ENCODE results near the gene ATP13A1.
"Not testable (repeated sequence)": the region's sequence is repeated elsewhere in the genome, so short reads cannot be mapped to it uniquely, and the experiment has no call there.

Gene ATP13A1

DNA sequence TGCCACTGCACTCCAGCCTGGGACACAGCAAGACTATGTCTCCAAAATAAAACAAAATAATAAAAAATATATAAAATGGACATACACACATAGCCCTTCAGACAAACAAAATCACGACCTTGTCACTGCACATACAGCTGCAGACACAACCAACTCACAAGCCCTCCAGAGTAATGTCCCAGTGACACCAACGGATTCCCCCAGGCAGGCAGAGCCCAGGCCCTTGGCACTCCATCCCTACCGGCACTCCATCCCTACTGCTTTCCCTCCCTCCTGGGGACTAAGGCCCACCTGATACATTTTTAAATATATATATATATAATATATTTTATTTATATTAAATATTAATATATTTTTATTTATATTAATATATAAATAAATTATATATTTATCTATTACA lies 23.6 kb upstream of the ATP13A1 start:
- TF ChIP-seq CTCF (IDR thresholded peaks at IDR 0.05; ENCODE audit: poor library complexity, severe bottlenecking) = no peak

GRCh38 chr19:19686580-19686979 lies 23.1 kb upstream of the ATP13A1 start:
- Histone ChIP-seq H3K36me3 (ENCODE audit: low read depth) (no peaks in the 10 kb centered on the region), H3K27ac (ENCODE audit: poor library complexity, severe bottlenecking) (no peak overlapping the region), H3K9me3 (ENCODE audit: severe bottlenecking) (peaks cover 13% of the 10 kb centered on the region), H3K4me1 (ENCODE audit: insufficient read depth, poor library complexity, severe bottlenecking) (no peaks in the 10 kb centered on the region), H3K4me3 (ENCODE audit: severe bottlenecking) (no peak overlapping the region), H3K27me3 (ENCODE audit: insufficient read depth, poor library complexity, severe bottlenecking) (no peaks in the 10 kb centered on the region)
- TF ChIP-seq CTCF (IDR thresholded peaks at IDR 0.05; ENCODE audit: poor library complexity, severe bottlenecking) = no peak
- ATAC-seq (ENCODE audit: low read depth) = no peak
- DNase-seq (ENCODE audit: low spot score) = no peak

More for the DNA sequence above, 23.6 kb upstream of the ATP13A1 start:
- Histone ChIP-seq H3K9me3 (ENCODE audit: severe bottlenecking) (peaks cover 13% of the 10 kb centered on the region), H3K36me3 (ENCODE audit: low read depth) (no peaks in the 10 kb centered on the region), H3K27ac (ENCODE audit: poor library complexity, severe bottlenecking) (no peak overlapping the region), H3K4me1 (ENCODE audit: insufficient read depth, poor library complexity, severe bottlenecking) (no peaks in the 10 kb centered on the region), H3K4me3 (ENCODE audit: severe bottlenecking) (no peak overlapping the region), H3K27me3 (ENCODE audit: insufficient read depth, poor library complexity, severe bottlenecking) (no peaks in the 10 kb centered on the region)
- DNase-seq (ENCODE audit: low spot score) = no peak
- no peak for ATAC-seq (ENCODE audit: low read depth)

DNA sequence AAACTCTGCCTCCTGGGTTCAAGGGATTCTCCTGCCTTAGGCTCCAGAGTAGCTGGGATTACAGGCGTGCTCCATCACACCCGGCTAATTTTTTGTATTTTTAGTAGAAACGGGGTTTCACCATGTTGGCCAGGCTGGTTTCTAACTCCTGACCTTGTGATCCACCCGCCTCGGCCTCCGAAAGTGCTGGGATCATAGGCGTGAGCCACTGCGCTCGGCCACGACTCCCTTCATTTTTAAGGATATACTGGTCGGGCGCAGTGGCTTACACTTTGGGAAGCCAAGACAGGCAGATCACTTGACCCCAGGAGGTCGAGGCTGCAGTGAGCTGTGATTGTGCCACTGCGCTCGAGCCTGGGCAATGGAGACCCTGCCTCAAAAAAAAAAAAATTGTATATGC lies 22.6 kb upstream of the ATP13A1 start:
- not testable (repeated sequence) for H3K27me3 ChIP-seq (ENCODE audit: insufficient read depth, poor library complexity, severe bottlenecking); DNase-seq (ENCODE audit: low spot score); ATAC-seq (ENCODE audit: low read depth); H3K27ac ChIP-seq (ENCODE audit: poor library complexity, severe bottlenecking); H3K36me3 ChIP-seq (ENCODE audit: low read depth); H3K4me3 ChIP-seq (ENCODE audit: severe bottlenecking); H3K4me1 ChIP-seq (ENCODE audit: insufficient read depth, poor library complexity, severe bottlenecking)
- H3K9me3 ChIP-seq (ENCODE audit: severe bottlenecking) = peaks cover 13% of the 10 kb centered on the region

DNA sequence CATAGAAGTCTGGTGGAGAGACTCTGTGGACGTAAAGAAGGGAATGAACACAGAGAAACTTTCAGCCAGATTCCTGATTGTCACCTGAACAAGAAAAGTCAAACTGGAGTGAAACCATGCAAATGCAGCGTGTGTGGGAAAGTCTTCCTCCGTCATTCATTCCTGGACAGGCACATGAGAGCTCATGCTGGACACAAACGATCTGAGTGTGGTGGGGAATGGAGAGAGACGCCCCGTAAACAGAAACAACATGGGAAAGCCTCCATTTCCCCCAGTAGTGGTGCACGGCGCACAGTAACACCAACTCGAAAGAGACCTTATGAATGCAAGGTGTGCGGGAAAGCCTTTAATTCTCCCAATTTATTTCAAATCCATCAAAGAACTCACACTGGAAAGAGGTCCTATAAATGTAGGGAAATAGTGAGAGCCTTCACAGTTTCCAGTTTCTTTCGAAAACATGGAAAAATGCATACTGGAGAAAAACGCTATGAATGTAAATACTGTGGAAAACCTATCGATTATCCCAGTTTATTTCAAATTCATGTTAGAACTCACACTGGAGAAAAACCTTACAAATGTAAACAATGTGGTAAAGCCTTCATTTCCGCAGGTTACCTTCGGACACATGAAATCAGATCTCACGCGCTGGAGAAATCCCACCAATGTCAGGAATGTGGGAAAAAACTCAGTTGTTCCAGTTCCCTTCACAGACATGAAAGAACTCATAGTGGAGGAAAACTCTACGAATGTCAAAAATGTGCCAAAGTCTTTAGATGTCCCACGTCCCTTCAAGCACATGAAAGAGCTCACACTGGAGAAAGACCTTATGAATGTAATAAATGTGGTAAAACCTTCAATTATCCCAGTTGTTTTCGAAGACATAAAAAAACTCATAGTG lies 15.9 kb upstream of the ATP13A1 start:
- Histone ChIP-seq H3K4me1 (ENCODE audit: insufficient read depth, poor library complexity, severe bottlenecking) (no peaks in the 10 kb centered on the region), H3K27me3 (ENCODE audit: insufficient read depth, poor library complexity, severe bottlenecking) (no peaks in the 10 kb centered on the region), H3K4me3 (ENCODE audit: severe bottlenecking) (no peak overlapping the region), H3K9me3 (ENCODE audit: severe bottlenecking) (peaks cover 16% of the 10 kb centered on the region), H3K27ac (ENCODE audit: poor library complexity, severe bottlenecking) (no peak overlapping the region), H3K36me3 (ENCODE audit: low read depth) (peaks cover 54% of the 10 kb centered on the region)
- ATAC-seq (ENCODE audit: low read depth) = no peak
- no peak for TF ChIP-seq CTCF (IDR thresholded peaks at IDR 0.05; ENCODE audit: poor library complexity, severe bottlenecking)
- no peak for DNase-seq (ENCODE audit: low spot score)

GRCh38 chr19:19677579-19677978 lies 14.1 kb upstream of the ATP13A1 start:
- DNase-seq (ENCODE audit: low spot score) (no peak), ATAC-seq (ENCODE audit: low read depth) (no peak)
- H3K9me3 ChIP-seq (ENCODE audit: severe bottlenecking) = peaks cover 16% of the 10 kb centered on the region
- no peaks in the 10 kb centered on the region for H3K27me3 ChIP-seq (ENCODE audit: insufficient read depth, poor library complexity, severe bottlenecking)
- no peak overlapping the region for H3K4me3 ChIP-seq (ENCODE audit: severe bottlenecking)
- TF ChIP-seq CTCF (IDR thresholded peaks at IDR 0.05; ENCODE audit: poor library complexity, severe bottlenecking) = no peak
- H3K4me1 ChIP-seq (ENCODE audit: insufficient read depth, poor library complexity, severe bottlenecking) = no peaks in the 10 kb centered on the region
- H3K36me3 ChIP-seq (ENCODE audit: low read depth) = peaks cover 70% of the 10 kb centered on the region
- no peak overlapping the region for H3K27ac ChIP-seq (ENCODE audit: poor library complexity, severe bottlenecking)

All from RWPE2 (cell line).